ENCODE measurements around the gene MAGI2. TPM values are rescaled to one million over a fixed set of nuclear protein-coding genes. Genes with fewer than 3 reads are reported as not detected.

Gene MAGI2
- total RNA-seq, 1 experiment from 2014 or later = 0.22 TPM

GRCh38 chr7:78649236-78649635, 804.2 kb downstream of the MAGI2 start (continued):
- TF ChIP-seq POLR2AphosphoS5 (IDR thresholded peaks at IDR 0.05; ENCODE audit: low read depth, low read length) (no peak), EGR1 (IDR thresholded peaks at IDR 0.05; ENCODE audit: low read depth) (no peak), ZFX (IDR thresholded peaks at IDR 0.05) (no peak)

GRCh38 chr7:78642751-78643150, 810.7 kb downstream of the MAGI2 start:
- no peak for DNase-seq (ENCODE audit: low read depth, low spot score)
- Histone ChIP-seq H3K27me3 (ENCODE audit: insufficient read depth, low read length) (no peaks in the 10 kb centered on the region), H3K4me1 (ENCODE audit: control insufficient read depth in 1 of 2, insufficient read depth in 2 of 2, low read length in 2 of 2) (no peaks in the 10 kb centered on the region), H3K4me2 (ENCODE audit: low read length) (no peak overlapping the region), H3K4me3 (replicated peaks in 1 of 2; ENCODE audit: low read depth in 1 of 2, low read length in 2 of 2) (no peak overlapping the region), H3K9me2 (ENCODE audit: insufficient read depth) (no peaks in the 10 kb centered on the region), H3K27ac (ENCODE audit: low read depth, low read length) (no peak overlapping the region), H3K9ac (ENCODE audit: low read length) (no peak overlapping the region), H4K20me1 (ENCODE audit: insufficient read depth) (no peaks in the 10 kb centered on the region), H2AFZ (ENCODE audit: low read depth, low read length, poor library complexity, severe bottlenecking) (no peak overlapping the region), H3K79me2 (ENCODE audit: insufficient read depth, low read length) (no peaks in the 10 kb centered on the region), H3K36me3 (ENCODE audit: control insufficient read depth in 1 of 2, insufficient read depth in 2 of 2, low read length in 2 of 2) (no peaks in the 10 kb centered on the region), H3K9me3 (ENCODE audit: control insufficient read depth in 1 of 2, insufficient read depth in 1 of 2, low read depth in 1 of 2, low read length in 2 of 2) (no peaks in the 10 kb centered on the region)
- ChIA-PET RAD21 (ENCODE audit: low non-redundant PET in 1 of 2, low total read pairs in 2 of 2, uncharacterized antibody in 2 of 2, unreplicated experiment in 2 of 2) (no interaction called here), CTCF (no interaction called here), POLR2A (no interaction called here)
- TF ChIP-seq SIN3A (IDR thresholded peaks at IDR 0.05; ENCODE audit: low read depth) (no peak), JUND (IDR thresholded peaks at IDR 0.05) (no peak), CTCF (IDR thresholded peaks at IDR 0.05 in 2 of 3, conservative IDR thresholded peaks at IDR 0.05 in 1 of 3; ENCODE audit: borderline replicate concordance in 1 of 3, insufficient read depth in 1 of 3, low read depth in 2 of 3, low read length in 2 of 3) (no peak), POLR2AphosphoS5 (IDR thresholded peaks at IDR 0.05; ENCODE audit: low read depth, low read length) (no peak), YY1 (IDR thresholded peaks at IDR 0.05; ENCODE audit: extremely low read depth, insufficient replicate concordance, low read depth, low read length) (no peak), FOSL1 (IDR thresholded peaks at IDR 0.05; ENCODE audit: low read depth) (no peak), ZNF274 (IDR thresholded peaks at IDR 0.05; ENCODE audit: low read depth, low read length) (no peak), EZH2 (IDR thresholded peaks at IDR 0.05) (no peak), POLR2A (IDR thresholded peaks at IDR 0.05; ENCODE audit: borderline replicate concordance, extremely low read depth, insufficient read depth, insufficient read length) (no peak), ZBTB33 (IDR thresholded peaks at IDR 0.05; ENCODE audit: extremely low read depth, insufficient replicate concordance, low read length) (no peak), EZH2phosphoT487 (IDR thresholded peaks at IDR 0.05; ENCODE audit: borderline replicate concordance) (no peak), ZFX (IDR thresholded peaks at IDR 0.05) (no peak), ATF3 (IDR thresholded peaks at IDR 0.05) (no peak), RAD21 (IDR thresholded peaks at IDR 0.05; ENCODE audit: low read depth) (no peak), ELF1 (IDR thresholded peaks at IDR 0.05; ENCODE audit: borderline replicate concordance, low read depth) (no peak), MAX (IDR thresholded peaks at IDR 0.05) (no peak), CBX3 (IDR thresholded peaks at IDR 0.05; ENCODE audit: low read depth) (no peak), SRF (IDR thresholded peaks at IDR 0.05; ENCODE audit: low read depth) (no peak), EGR1 (IDR thresholded peaks at IDR 0.05; ENCODE audit: low read depth) (no peak), CEBPB (IDR thresholded peaks at IDR 0.05; ENCODE audit: low read depth) (no peak)
- no TSS peak for BruUV-seq (replicated peaks)
- intact Hi-C loops (cut with micrococcal nuclease) = no loop called here
- ATAC-seq = no peak
